ENCODE data around the gene TNFRSF1A.
"Not testable (repeated sequence)": the region's sequence is repeated elsewhere in the genome, so short reads cannot be mapped to it uniquely, and the experiment has no call there.

The TNFRSF1A gene

GRCh38 chr12:6292606-6293005 is 49.3 kb downstream of the TNFRSF1A start:
- Mint-ChIP-seq H3K9me3 (no peaks in the 10 kb centered on the region), H3K27me3 (peaks cover 12% of the 10 kb centered on the region), H3K27ac (no peak overlapping the region), H3K4me1 (peaks cover 6% of the 10 kb centered on the region), H3K36me3 (no peaks in the 10 kb centered on the region), H3K4me3 (no peak overlapping the region)
- no peak for ATAC-seq (ENCODE audit: low read depth)
- DNase-seq (ENCODE audit: low spot score in 2 of 2) = no peak

GRCh38 chr12:6289906-6290305 is 52.0 kb downstream of the TNFRSF1A start:
- H3K36me3 Mint-ChIP-seq; H3K4me1 Mint-ChIP-seq; ATAC-seq (ENCODE audit: low read depth); H3K9me3 Mint-ChIP-seq; H3K27ac Mint-ChIP-seq; H3K4me3 Mint-ChIP-seq; DNase-seq (ENCODE audit: low spot score in 2 of 2): not testable (repeated sequence)
- peaks cover 13% of the 10 kb centered on the region for H3K27me3 Mint-ChIP-seq

DNA sequence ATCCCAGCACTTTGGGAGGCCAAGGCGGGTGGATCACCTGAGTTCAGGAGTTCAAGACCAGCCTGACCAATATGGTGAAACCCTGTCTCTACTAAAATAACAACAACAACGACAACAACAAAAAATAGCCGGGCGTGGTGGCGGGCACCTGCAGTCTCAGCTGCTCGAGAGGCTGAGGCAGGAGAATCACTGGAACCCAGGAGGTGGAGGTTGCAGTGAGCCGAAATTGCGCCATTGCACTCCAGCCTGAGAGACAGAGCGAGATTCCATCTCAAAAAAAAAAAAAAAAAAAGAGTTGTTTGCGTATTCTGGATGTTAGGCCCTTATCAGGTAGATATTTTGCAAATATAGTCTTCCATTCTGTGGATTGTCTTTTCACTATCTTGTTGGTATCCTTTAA is 52.8 kb downstream of the TNFRSF1A start:
- H3K27ac Mint-ChIP-seq; ATAC-seq (ENCODE audit: low read depth); DNase-seq (ENCODE audit: low spot score in 2 of 2); H3K4me1 Mint-ChIP-seq; H3K36me3 Mint-ChIP-seq; H3K9me3 Mint-ChIP-seq; H3K4me3 Mint-ChIP-seq: not testable (repeated sequence)
- H3K27me3 Mint-ChIP-seq = peaks cover 11% of the 10 kb centered on the region

DNA sequence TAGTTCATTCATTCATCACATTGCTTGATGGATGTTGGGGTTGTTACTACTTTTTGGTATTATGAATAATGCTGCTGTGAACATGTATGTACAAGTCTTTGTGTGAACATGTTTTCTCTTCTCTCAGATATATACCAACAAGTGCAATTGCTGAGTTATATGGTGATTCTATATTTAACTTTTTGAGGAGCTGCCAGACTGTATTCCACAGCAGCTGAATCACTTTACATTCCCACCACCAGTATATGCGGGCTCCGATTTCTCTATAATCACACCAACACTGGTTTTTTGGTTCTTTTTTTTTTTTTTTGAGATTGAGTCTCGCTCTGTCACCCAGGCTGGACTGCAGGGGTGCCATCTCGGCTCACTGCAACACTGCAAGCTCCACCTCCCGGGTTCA is 53.6 kb downstream of the TNFRSF1A start:
- Mint-ChIP-seq H3K4me1 (peaks cover 5% of the 10 kb centered on the region), H3K9me3 (no peaks in the 10 kb centered on the region), H3K4me3 (no peak overlapping the region), H3K27me3 (peaks cover 9% of the 10 kb centered on the region), H3K27ac (no peak overlapping the region), H3K36me3 (no peaks in the 10 kb centered on the region)
- no peak for DNase-seq (ENCODE audit: low spot score in 2 of 2)
- no peak for ATAC-seq (ENCODE audit: low read depth)

DNA sequence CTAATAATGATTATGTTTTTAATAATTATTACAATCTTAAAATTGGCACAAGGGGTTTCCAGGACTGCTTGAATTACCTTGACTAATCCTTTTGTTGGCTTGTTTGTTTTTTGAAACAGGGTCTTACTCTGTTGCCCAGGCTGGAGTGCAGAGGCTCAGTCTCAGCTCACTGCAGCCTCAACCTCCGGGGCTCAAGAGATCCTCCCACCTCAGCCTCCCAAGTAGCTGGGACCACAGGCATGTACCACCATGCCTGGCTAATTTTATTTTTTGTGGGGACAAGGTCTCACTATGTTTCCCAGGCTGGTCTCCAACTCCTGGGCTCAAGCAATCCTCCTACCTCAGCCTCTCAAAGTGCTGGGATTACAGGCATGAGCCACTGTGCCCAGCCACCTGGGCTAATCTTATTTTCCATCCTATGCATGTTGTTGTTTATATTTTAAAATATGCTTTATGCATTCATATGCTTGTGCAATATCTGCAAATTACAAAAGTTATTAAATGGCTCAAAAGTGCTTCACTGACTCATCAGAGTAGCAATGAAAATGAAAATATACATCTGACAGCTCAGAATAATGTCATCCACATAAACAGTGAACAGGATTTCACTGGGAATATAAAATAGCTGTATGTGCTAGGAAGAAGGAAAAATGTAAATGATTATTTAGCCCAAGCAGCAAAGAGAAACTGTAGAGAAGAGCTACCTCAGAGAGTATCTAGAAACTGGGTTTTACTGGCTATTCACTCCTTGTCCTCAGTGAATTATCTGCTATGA is 56.2 kb downstream of the TNFRSF1A start:
- ATAC-seq (ENCODE audit: low read depth) (no peak), DNase-seq (ENCODE audit: low spot score in 2 of 2) (no peak)
- H3K27ac Mint-ChIP-seq = no peak overlapping the region

DNA sequence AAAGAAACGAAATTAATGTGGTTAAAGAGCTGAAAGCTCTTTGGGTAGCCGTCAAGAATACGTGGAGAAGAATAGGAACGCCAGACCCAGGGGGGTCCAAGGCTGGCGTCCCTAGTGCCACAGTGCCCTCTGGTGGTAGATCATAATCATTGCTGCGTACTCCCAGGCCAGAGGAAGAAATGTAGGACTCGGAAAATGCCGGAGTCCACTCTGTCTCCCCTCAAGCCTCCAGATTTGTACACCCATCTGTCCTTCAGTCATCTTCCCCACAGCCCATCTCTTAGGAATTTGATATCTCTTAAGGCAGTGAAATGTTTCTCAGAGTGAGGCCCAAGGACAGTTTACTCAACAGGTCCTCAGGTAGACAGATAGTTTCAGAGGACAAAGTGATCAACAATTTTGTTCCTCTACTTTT is 56.8 kb downstream of the TNFRSF1A start:
- no peak overlapping the region for H3K27ac Mint-ChIP-seq
- ATAC-seq (ENCODE audit: low read depth) (peak; percentile 79), DNase-seq (ENCODE audit: low spot score in 2 of 2) (peak; percentile 59 to 67)
- no peaks in the 10 kb centered on the region for H3K36me3 Mint-ChIP-seq
- no peaks in the 10 kb centered on the region for H3K9me3 Mint-ChIP-seq
- peaks cover 27% of the 10 kb centered on the region for H3K27me3 Mint-ChIP-seq
- no peak overlapping the region for H3K4me3 Mint-ChIP-seq
- H3K4me1 Mint-ChIP-seq = peaks cover 8% of the 10 kb centered on the region

More for the DNA sequence above, 56.2 kb downstream of the TNFRSF1A start:
- Mint-ChIP-seq H3K27me3 (peaks cover 25% of the 10 kb centered on the region), H3K36me3 (no peaks in the 10 kb centered on the region), H3K9me3 (no peaks in the 10 kb centered on the region), H3K4me1 (peaks cover 7% of the 10 kb centered on the region), H3K4me3 (no peak overlapping the region)

GRCh38 chr12:6284273-6284672 is 57.6 kb downstream of the TNFRSF1A start:
- no peaks in the 10 kb centered on the region for H3K36me3 Mint-ChIP-seq
- no peak for DNase-seq (ENCODE audit: low spot score in 2 of 2)
- H3K27ac Mint-ChIP-seq = no peak overlapping the region
- H3K27me3 Mint-ChIP-seq = peaks cover 23% of the 10 kb centered on the region
- no peak for ATAC-seq (ENCODE audit: low read depth)
- H3K9me3 Mint-ChIP-seq = no peaks in the 10 kb centered on the region
- H3K4me3 Mint-ChIP-seq = no peak overlapping the region
- peaks cover 8% of the 10 kb centered on the region for H3K4me1 Mint-ChIP-seq

- Mint-ChIP-seq H3K27me3 (peaks cover 23% of the 10 kb centered on the region), H3K9me3 (no peaks in the 10 kb centered on the region), H3K36me3 (no peaks in the 10 kb centered on the region), H3K27ac (no peak overlapping the region), H3K4me3 (no peak overlapping the region), H3K4me1 (peaks cover 12% of the 10 kb centered on the region)
- DNase-seq (ENCODE audit: low spot score in 2 of 2) = no peak
- ATAC-seq (ENCODE audit: low read depth) = no peak
Measured at GRCh38 chr12:6282453-6282840, 59.4 kb downstream of the TNFRSF1A start.

DNA sequence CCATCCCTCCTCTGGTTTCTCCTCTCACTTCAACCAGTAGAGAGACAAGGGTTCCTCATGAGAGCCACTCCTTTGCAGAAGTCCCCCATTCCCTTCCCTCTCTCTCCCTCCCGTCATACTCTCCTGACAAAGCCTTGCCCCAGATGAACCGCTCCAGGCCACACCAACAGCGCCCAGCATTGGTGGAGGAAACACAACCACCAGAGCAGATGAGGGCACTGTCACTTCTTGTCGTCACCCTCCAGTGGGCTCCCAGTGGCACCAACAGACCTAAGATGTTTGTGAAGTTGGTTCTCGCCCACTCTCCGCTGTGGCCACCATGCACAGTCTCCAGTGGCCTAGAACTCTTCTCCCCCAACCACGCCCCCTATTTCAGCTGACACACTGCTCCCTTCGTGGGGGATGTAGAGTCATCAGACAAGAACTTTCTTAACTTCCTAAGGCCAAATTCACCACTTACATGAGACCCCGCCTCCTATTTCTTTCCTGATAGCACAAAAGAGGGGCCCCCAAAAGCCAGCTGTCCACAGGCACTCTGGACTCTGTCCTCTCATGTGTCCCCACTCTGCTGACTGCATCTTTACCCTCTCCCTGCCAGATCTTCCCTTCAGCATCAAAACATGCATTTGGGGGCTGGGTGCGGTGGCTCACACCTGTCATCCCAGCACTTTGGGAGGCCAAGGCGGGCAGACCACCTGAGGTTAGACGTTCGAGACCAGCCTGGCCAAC is 60.6 kb downstream of the TNFRSF1A start:
- DNase-seq (ENCODE audit: low spot score in 2 of 2) = no peak
- no peaks in the 10 kb centered on the region for H3K36me3 Mint-ChIP-seq
- no peaks in the 10 kb centered on the region for H3K9me3 Mint-ChIP-seq
- peaks cover 12% of the 10 kb centered on the region for H3K4me1 Mint-ChIP-seq
- no peak for ATAC-seq (ENCODE audit: low read depth)
- peaks cover 23% of the 10 kb centered on the region for H3K27me3 Mint-ChIP-seq
- no peak overlapping the region for H3K27ac Mint-ChIP-seq
- no peak overlapping the region for H3K4me3 Mint-ChIP-seq

DNA sequence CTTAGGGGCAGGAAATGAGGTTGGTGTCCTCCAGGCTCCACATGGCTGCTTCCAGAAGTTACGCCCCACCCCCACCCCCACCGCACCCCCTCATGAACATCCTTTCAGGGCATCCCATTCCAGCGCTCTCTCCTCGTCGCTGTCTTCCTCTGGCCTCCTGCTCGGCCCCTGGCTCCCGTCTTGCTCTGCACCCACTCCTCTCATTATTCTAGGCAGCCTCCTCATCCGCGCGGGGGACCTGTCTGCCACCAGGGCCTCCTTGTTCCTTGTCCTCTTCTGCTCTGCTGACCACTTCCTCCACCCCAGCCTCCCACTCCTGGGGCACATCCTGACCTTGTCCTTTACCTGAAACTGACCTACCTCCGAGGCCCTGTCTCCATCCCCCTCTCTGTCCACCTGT is 61.2 kb downstream of the TNFRSF1A start:
- no peak overlapping the region for H3K4me3 Mint-ChIP-seq
- H3K27ac Mint-ChIP-seq = no peak overlapping the region
- no peak for DNase-seq (ENCODE audit: low spot score in 2 of 2)
- H3K36me3 Mint-ChIP-seq = no peaks in the 10 kb centered on the region
- ATAC-seq (ENCODE audit: low read depth) = no peak
- no peaks in the 10 kb centered on the region for H3K9me3 Mint-ChIP-seq
- peaks cover 23% of the 10 kb centered on the region for H3K27me3 Mint-ChIP-seq
- H3K4me1 Mint-ChIP-seq = peaks cover 12% of the 10 kb centered on the region

GRCh38 chr12:6280053-6280469 is 61.8 kb downstream of the TNFRSF1A start:
- DNase-seq (ENCODE audit: low spot score in 2 of 2) (no peak), ATAC-seq (ENCODE audit: low read depth) (no peak)
- Mint-ChIP-seq H3K27me3 (peaks cover 22% of the 10 kb centered on the region), H3K36me3 (no peaks in the 10 kb centered on the region), H3K4me3 (peak overlapping the region; percentile 7), H3K9me3 (no peaks in the 10 kb centered on the region), H3K27ac (no peak overlapping the region), H3K4me1 (peaks cover 10% of the 10 kb centered on the region)

- DNase-seq (ENCODE audit: low spot score in 2 of 2) (no peak), ATAC-seq (ENCODE audit: low read depth) (no peak)
- Mint-ChIP-seq H3K9me3 (no peaks in the 10 kb centered on the region), H3K4me1 (peaks cover 7% of the 10 kb centered on the region), H3K36me3 (no peaks in the 10 kb centered on the region), H3K4me3 (no peak overlapping the region), H3K27ac (no peak overlapping the region), H3K27me3 (peaks cover 24% of the 10 kb centered on the region)
Measured at GRCh38 chr12:6279631-6280030, 62.2 kb downstream of the TNFRSF1A start.

DNA sequence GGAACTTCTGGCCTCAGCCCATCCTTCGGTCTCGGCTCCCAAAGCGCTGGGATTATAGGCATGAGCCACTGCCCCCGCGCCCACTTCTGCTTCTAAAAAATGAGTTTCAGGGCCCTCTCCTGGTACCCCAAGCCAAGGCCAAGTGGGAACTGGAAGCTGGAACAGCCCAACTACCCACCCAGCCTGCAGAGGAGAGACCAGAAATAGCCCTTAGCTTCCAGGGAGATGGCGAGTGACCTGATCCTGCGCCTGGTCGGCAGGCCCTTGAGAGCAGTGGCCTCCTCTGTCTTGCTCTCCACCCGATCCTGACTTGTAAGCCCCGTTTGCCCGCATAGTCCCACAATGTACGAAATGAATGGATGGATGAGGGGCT is 62.6 kb downstream of the TNFRSF1A start:
- Mint-ChIP-seq H3K27me3 (peaks cover 23% of the 10 kb centered on the region), H3K4me3 (peak overlapping the region; percentile 54), H3K4me1 (peaks cover 7% of the 10 kb centered on the region), H3K27ac (peak overlapping the region; percentile 40), H3K36me3 (no peaks in the 10 kb centered on the region), H3K9me3 (no peaks in the 10 kb centered on the region)
- DNase-seq (ENCODE audit: low spot score in 2 of 2) = no peak
- ATAC-seq (ENCODE audit: low read depth) = no peak

Measured in memory B cell (primary cell).